GM06990 (cell line): ENCODE results near the gene GLIS2.
A peak's percentile ranks its signal among the peaks of the same experiment; 100 is the strongest.

Experiments
- DNase-seq: peaks from one replicate; pipeline ENCODE4 v3.0.0-alpha.2; 2011; ENCODE audit not compliant: insufficient read length; ENCODE audit errors: extremely low read depth
- H3K27me3 ChIP-seq: replicated peaks from 2 replicates; pipeline ENCODE4 v1.6.0; 2011; ENCODE audit warnings: low read length; ENCODE audit not compliant: control insufficient read depth, insufficient read depth
- H3K36me3 ChIP-seq: 2 replicates; pipeline ENCODE4 v1.5.1; 2011; ENCODE audit warnings: low read length; ENCODE audit not compliant: control insufficient read depth, insufficient read depth
- H3K4me3 ChIP-seq: replicated peaks from 2 replicates; pipeline ENCODE4 v1.5.1; 2011; ENCODE audit warnings: low read depth, mild to moderate bottlenecking, control low read depth, low read length
- TF ChIP-seq, protein P1 (sequence below): IDR thresholded peaks from 2 replicates; pipeline ENCODE4 v1.5.1; 2011; ENCODE audit warnings: low read length, control low read depth, mild to moderate bottlenecking, inconsistent platforms; ENCODE audit not compliant: insufficient read depth, poor library complexity, severe bottlenecking

GLIS2 gene

DNA sequence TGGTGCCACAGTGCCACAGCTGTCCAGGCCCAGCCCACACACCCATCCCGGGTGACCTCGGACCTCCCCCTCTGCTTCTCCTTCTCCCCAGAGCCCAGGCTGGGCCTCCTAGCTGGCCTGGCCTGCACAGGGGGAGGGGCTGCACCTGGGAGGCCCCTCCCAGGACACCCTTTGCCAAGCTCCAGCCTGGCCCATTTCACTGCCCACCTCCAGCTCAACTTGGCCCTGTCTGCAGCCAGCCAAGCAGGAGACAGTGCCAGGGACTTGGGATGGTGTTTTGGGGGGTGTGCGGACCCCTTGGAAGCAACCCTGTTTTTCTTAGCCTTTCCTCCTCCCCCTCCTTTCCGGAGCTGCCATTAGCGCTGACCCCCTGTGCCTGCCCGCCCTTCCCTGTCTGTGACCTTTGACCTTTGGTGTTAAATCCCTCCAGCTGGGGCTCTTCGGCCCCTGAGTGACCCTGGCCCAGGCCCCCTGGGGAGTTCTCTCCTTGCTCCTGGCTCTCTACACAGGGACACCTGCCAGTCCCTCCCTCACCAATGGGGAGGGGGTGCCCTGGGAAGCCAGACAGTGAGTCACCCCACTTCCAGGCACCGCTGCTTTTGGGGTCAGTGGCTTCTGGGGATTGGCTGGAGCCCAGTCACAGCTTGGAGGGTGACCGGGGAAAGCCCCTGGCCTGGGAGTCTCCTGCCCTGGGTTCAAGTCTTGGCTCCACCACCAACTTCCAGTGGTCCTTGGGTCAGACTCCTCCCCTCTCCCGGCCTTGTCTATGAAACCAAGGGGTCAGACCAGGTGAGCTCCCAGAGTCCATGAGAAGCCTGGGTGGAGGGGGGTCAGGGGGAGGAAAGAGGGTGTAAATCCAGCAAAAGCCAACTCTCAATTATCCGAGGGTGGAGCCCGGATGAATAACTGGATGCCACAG is 1.9 kb downstream of the GLIS2 start:
- Histone ChIP-seq H3K4me3 (no peak overlapping the region), H3K36me3 (no peaks in the 10 kb centered on the region), H3K27me3 (peaks cover 8% of the 10 kb centered on the region)
- DNase-seq = no peak
- TF ChIP-seq, protein P1, sequence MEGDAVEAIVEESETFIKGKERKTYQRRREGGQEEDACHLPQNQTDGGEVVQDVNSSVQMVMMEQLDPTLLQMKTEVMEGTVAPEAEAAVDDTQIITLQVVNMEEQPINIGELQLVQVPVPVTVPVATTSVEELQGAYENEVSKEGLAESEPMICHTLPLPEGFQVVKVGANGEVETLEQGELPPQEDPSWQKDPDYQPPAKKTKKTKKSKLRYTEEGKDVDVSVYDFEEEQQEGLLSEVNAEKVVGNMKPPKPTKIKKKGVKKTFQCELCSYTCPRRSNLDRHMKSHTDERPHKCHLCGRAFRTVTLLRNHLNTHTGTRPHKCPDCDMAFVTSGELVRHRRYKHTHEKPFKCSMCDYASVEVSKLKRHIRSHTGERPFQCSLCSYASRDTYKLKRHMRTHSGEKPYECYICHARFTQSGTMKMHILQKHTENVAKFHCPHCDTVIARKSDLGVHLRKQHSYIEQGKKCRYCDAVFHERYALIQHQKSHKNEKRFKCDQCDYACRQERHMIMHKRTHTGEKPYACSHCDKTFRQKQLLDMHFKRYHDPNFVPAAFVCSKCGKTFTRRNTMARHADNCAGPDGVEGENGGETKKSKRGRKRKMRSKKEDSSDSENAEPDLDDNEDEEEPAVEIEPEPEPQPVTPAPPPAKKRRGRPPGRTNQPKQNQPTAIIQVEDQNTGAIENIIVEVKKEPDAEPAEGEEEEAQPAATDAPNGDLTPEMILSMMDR = no peak

DNA sequence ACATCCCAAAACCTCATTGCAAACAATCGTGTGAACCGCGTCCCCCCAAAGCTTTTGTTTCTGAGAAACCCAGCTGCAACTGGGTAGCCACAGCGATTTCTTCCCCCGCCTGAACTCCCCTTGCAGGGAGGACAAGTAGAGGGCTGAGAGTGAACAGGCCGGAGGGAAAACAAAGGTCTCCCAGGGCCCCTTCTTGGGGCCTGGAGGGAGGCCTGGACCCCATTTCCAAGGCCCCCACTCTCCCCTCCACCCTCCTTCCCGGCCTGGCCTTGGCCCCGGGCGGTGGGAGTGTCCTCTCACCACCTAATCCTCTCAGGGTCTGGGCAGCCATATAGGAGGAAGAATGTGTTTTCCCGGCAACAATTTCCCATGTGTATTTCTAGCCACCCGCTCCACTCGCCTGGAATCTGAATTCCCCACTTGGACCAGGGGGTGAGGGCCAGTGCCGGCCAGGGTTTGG is 2.6 kb downstream of the GLIS2 start:
- TF ChIP-seq, protein P1 = no peak
- Histone ChIP-seq H3K27me3 (peaks cover 8% of the 10 kb centered on the region), H3K36me3 (no peaks in the 10 kb centered on the region), H3K4me3 (no peak overlapping the region)
- no peak for DNase-seq

DNA sequence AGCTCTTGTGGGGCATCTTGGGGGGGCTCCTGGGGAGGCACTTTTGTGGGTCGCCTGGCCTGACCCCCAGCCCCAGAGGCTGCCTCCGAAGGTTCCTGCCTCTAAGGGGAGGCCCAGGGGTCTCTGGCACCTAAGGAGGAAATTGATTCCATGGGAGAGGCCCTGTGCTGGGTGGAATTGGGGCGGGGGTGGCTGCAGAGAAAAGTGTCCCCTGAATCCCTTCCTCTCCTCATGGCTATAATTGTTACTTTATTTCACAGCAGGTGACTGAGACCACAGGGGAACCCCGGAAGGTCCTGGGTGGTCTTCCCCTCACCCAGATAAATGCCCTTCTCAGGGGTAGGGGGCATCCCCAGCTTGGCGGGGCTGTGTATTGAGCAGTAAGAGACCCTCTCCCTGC is 3.1 kb downstream of the GLIS2 start:
- no peaks in the 10 kb centered on the region for H3K36me3 ChIP-seq
- H3K4me3 ChIP-seq = no peak overlapping the region
- peaks cover 8% of the 10 kb centered on the region for H3K27me3 ChIP-seq
- DNase-seq = no peak
- TF ChIP-seq, protein P1 = no peak

DNA sequence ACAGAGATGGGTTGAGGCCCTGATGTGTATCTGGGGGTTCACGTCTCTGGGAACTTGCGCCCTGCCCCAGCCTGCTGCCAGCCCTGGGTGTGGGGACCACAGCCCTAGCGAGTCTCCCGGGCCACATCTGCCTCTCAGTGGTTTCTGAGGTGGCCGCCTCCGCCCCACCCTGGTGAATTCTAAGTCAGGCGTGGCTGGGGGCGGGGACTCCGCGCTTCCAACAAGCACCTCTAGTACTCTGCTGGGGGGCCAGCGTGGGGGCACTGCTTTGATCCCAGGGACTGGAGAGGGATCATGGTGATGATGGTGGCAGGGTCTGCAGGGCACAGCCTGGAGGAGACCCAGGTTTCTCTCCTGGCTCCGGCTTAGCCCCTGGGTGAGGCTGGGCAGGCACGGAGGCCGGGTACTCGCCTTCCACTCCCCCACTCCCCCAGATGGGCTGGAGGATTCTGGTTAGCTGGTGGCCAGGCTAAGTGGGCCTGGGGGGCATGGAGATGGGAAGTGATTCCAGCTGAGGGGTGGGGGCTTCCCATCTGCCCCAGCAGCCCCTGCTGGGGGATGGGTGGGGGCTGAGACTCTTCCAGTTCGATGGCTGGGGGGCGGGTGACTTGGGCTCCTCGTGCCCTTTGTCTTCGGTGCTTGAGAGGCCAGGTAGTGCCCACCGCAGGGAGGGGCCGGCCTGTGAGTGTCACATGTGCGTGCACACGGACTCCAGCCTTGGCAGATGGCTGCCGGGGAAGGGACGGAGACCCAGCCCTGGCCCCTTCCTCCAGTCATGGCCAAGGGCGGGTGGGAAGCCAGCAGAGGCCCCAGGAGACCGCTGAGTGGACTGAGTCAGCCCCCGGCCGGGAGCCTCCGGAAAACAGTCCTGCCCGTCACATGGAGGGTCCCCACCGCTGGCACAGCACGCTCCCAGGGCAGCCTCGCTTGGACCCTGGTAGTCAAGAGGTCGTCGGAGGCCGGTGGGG is 3.9 kb downstream of the GLIS2 start:
- H3K36me3 ChIP-seq = no peaks in the 10 kb centered on the region
- H3K4me3 ChIP-seq = no peak overlapping the region
- H3K27me3 ChIP-seq = peaks cover 4% of the 10 kb centered on the region
- peak; percentile 63 for DNase-seq
- TF ChIP-seq, protein P1 = no peak

DNA sequence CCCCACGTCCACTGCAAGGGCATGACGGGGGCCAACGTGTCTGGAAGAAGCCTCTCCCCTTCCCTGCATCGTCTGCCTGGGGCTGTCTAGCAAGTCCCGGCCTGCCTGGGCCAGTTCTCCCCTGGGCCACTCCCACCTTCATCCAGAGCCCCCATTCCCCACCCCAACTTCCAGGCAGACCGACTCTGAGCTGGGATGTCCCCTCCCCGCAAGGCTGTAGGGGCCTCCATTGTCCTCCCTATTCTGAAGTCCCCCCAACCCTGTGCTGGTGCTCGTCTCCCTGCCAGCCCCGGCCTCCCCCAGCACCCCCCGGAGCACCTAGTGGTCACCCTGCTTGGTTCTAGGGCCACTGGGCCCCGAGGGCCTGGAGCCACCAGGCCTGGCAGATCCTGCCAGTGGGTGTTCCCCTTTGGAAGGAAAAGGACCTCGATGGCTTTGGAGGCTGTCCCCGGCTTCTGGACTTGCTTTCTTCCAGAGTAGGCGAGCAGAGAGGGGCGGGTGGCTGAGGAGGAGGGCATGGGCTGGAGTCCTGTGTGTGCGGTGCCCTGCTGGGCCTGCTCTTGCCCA is 4.8 kb downstream of the GLIS2 start:
- H3K27me3 ChIP-seq = no peaks in the 10 kb centered on the region
- no peak overlapping the region for H3K4me3 ChIP-seq
- H3K36me3 ChIP-seq = no peaks in the 10 kb centered on the region
- TF ChIP-seq, protein P1 = no peak
- no peak for DNase-seq
